ENCODE measurements around the gene PRMT7. TPM values are rescaled to one million over a fixed set of nuclear protein-coding genes. Genes with fewer than 3 reads are reported as not detected.

The PRMT7 gene
- total RNA-seq, 1 donor from 2014 or later = 80.5 TPM

- H3K4me3 Mint-ChIP-seq (ENCODE audit: low read depth) = no peak overlapping the region
- intact Hi-C loops (cut with micrococcal nuclease) = no loop called here
- H3K4me1 Mint-ChIP-seq (ENCODE audit: low read depth) = peaks cover 2% of the 10 kb centered on the region
- H3K9me3 Mint-ChIP-seq = no peaks in the 10 kb centered on the region
- no peaks in the 10 kb centered on the region for H3K27me3 Mint-ChIP-seq (ENCODE audit: low read depth)
- no peak overlapping the region for H3K27ac Mint-ChIP-seq
- DNase-seq (ENCODE audit: low spot score) = no peak
- H3K36me3 Mint-ChIP-seq (ENCODE audit: low read depth) = peaks cover 80% of the 10 kb centered on the region
Measured at GRCh38 chr16:68347605-68348004, 36.8 kb downstream of the PRMT7 start.

- Mint-ChIP-seq H3K4me3 (ENCODE audit: low read depth) (no peak overlapping the region), H3K27me3 (ENCODE audit: low read depth) (no peaks in the 10 kb centered on the region)
- intact Hi-C loops (cut with micrococcal nuclease) = no loop called here
Measured at GRCh38 chr16:68348639-68349445, 38.0 kb downstream of the PRMT7 start.

GRCh38 chr16:68349838-68350410, 39.1 kb downstream of the PRMT7 start:
- H3K27me3 Mint-ChIP-seq (ENCODE audit: low read depth) = peaks cover 2% of the 10 kb centered on the region
- intact Hi-C loops (cut with micrococcal nuclease) = no loop called here
- no peaks in the 10 kb centered on the region for H3K9me3 Mint-ChIP-seq
- DNase-seq (ENCODE audit: low spot score) = no peak
- no peak overlapping the region for H3K4me3 Mint-ChIP-seq (ENCODE audit: low read depth)
- peaks cover 2% of the 10 kb centered on the region for H3K4me1 Mint-ChIP-seq (ENCODE audit: low read depth)
- no peak overlapping the region for H3K27ac Mint-ChIP-seq
- peaks cover 88% of the 10 kb centered on the region for H3K36me3 Mint-ChIP-seq (ENCODE audit: low read depth)

More at GRCh38 chr16:68348639-68349445, 38.0 kb downstream of the PRMT7 start:
- DNase-seq (ENCODE audit: low spot score) = no peak
- peaks cover 2% of the 10 kb centered on the region for H3K4me1 Mint-ChIP-seq (ENCODE audit: low read depth)
- peaks cover 83% of the 10 kb centered on the region for H3K36me3 Mint-ChIP-seq (ENCODE audit: low read depth)
- no peak overlapping the region for H3K27ac Mint-ChIP-seq
- H3K9me3 Mint-ChIP-seq = no peaks in the 10 kb centered on the region

GRCh38 chr16:68350813-68351350, 40.1 kb downstream of the PRMT7 start:
- Mint-ChIP-seq H3K4me3 (ENCODE audit: low read depth) (no peak overlapping the region), H3K4me1 (ENCODE audit: low read depth) (peaks cover 11% of the 10 kb centered on the region), H3K36me3 (ENCODE audit: low read depth) (peaks cover 88% of the 10 kb centered on the region), H3K9me3 (no peaks in the 10 kb centered on the region), H3K27ac (no peak overlapping the region), H3K27me3 (ENCODE audit: low read depth) (peaks cover 2% of the 10 kb centered on the region)
- no peak for DNase-seq (ENCODE audit: low spot score)
- intact Hi-C loops (cut with micrococcal nuclease) = no loop called here

- Mint-ChIP-seq H3K36me3 (ENCODE audit: low read depth) (peaks cover 85% of the 10 kb centered on the region), H3K4me3 (ENCODE audit: low read depth) (no peak overlapping the region), H3K27ac (no peak overlapping the region), H3K27me3 (ENCODE audit: low read depth) (peaks cover 2% of the 10 kb centered on the region), H3K9me3 (no peaks in the 10 kb centered on the region), H3K4me1 (ENCODE audit: low read depth) (peaks cover 15% of the 10 kb centered on the region)
- DNase-seq (ENCODE audit: low spot score) = no peak
- intact Hi-C loops (cut with micrococcal nuclease) = no loop called here
Measured at GRCh38 chr16:68351463-68351862, 40.6 kb downstream of the PRMT7 start.

- H3K36me3 Mint-ChIP-seq (ENCODE audit: low read depth) = peaks cover 85% of the 10 kb centered on the region
- intact Hi-C loops (cut with micrococcal nuclease) = no loop called here
Measured at GRCh38 chr16:68351991-68352431, 41.2 kb downstream of the PRMT7 start.

GRCh38 chr16:68353366-68353765, 42.5 kb downstream of the PRMT7 start:
- no peak for DNase-seq (ENCODE audit: low spot score)
- intact Hi-C loops (cut with micrococcal nuclease) = no loop called here
- H3K27me3 Mint-ChIP-seq (ENCODE audit: low read depth) = peaks cover 2% of the 10 kb centered on the region
- H3K4me1 Mint-ChIP-seq (ENCODE audit: low read depth) = peaks cover 31% of the 10 kb centered on the region
- peaks cover 86% of the 10 kb centered on the region for H3K36me3 Mint-ChIP-seq (ENCODE audit: low read depth)
- no peaks in the 10 kb centered on the region for H3K9me3 Mint-ChIP-seq
- H3K4me3 Mint-ChIP-seq (ENCODE audit: low read depth) = no peak overlapping the region
- no peak overlapping the region for H3K27ac Mint-ChIP-seq

More at GRCh38 chr16:68351991-68352431, 41.2 kb downstream of the PRMT7 start:
- Mint-ChIP-seq H3K27me3 (ENCODE audit: low read depth) (peaks cover 2% of the 10 kb centered on the region), H3K9me3 (no peaks in the 10 kb centered on the region), H3K4me1 (ENCODE audit: low read depth) (peaks cover 21% of the 10 kb centered on the region), H3K4me3 (ENCODE audit: low read depth) (no peak overlapping the region), H3K27ac (no peak overlapping the region)
- DNase-seq (ENCODE audit: low spot score) = no peak

- peaks cover 82% of the 10 kb centered on the region for H3K36me3 Mint-ChIP-seq (ENCODE audit: low read depth)
- H3K9me3 Mint-ChIP-seq = no peaks in the 10 kb centered on the region
- H3K27me3 Mint-ChIP-seq (ENCODE audit: low read depth) = peaks cover 2% of the 10 kb centered on the region
- no peak for DNase-seq (ENCODE audit: low spot score)
- no peak overlapping the region for H3K4me3 Mint-ChIP-seq (ENCODE audit: low read depth)
- peaks cover 31% of the 10 kb centered on the region for H3K4me1 Mint-ChIP-seq (ENCODE audit: low read depth)
- intact Hi-C loops (cut with micrococcal nuclease) = no loop called here
- H3K27ac Mint-ChIP-seq = no peak overlapping the region
Measured at GRCh38 chr16:68354816-68355215, 44.0 kb downstream of the PRMT7 start.

GRCh38 chr16:68355447-68356248, 44.8 kb downstream of the PRMT7 start:
- Mint-ChIP-seq H3K36me3 (ENCODE audit: low read depth) (peaks cover 82% of the 10 kb centered on the region), H3K27ac (no peak overlapping the region), H3K4me1 (ENCODE audit: low read depth) (peaks cover 31% of the 10 kb centered on the region), H3K27me3 (ENCODE audit: low read depth) (peaks cover 2% of the 10 kb centered on the region), H3K4me3 (ENCODE audit: low read depth) (peak overlapping the region; percentile 39), H3K9me3 (no peaks in the 10 kb centered on the region)
- intact Hi-C loops (cut with micrococcal nuclease) = no loop called here
- no peak for DNase-seq (ENCODE audit: low spot score)

- Mint-ChIP-seq H3K4me3 (ENCODE audit: low read depth) (peak overlapping the region; percentile 39), H3K36me3 (ENCODE audit: low read depth) (peaks cover 80% of the 10 kb centered on the region), H3K9me3 (no peaks in the 10 kb centered on the region), H3K27me3 (ENCODE audit: low read depth) (peaks cover 2% of the 10 kb centered on the region), H3K27ac (no peak overlapping the region), H3K4me1 (ENCODE audit: low read depth) (peaks cover 31% of the 10 kb centered on the region)
- intact Hi-C loops (cut with micrococcal nuclease) = no loop called here
- peak; percentile 72 for DNase-seq (ENCODE audit: low spot score)
Measured at GRCh38 chr16:68356249-68356918, 45.6 kb downstream of the PRMT7 start.

- H3K4me3 Mint-ChIP-seq (ENCODE audit: low read depth) = no peak overlapping the region
- peaks cover 74% of the 10 kb centered on the region for H3K36me3 Mint-ChIP-seq (ENCODE audit: low read depth)
- peaks cover 2% of the 10 kb centered on the region for H3K27me3 Mint-ChIP-seq (ENCODE audit: low read depth)
- DNase-seq (ENCODE audit: low spot score) = no peak
- intact Hi-C loops (cut with micrococcal nuclease) = no loop called here
- H3K9me3 Mint-ChIP-seq = no peaks in the 10 kb centered on the region
- H3K4me1 Mint-ChIP-seq (ENCODE audit: low read depth) = peaks cover 30% of the 10 kb centered on the region
- H3K27ac Mint-ChIP-seq = no peak overlapping the region
Measured at GRCh38 chr16:68356919-68357286, 46.1 kb downstream of the PRMT7 start.

- Mint-ChIP-seq H3K4me3 (ENCODE audit: low read depth) (no peak overlapping the region), H3K27me3 (ENCODE audit: low read depth) (peaks cover 2% of the 10 kb centered on the region), H3K9me3 (no peaks in the 10 kb centered on the region), H3K36me3 (ENCODE audit: low read depth) (peaks cover 69% of the 10 kb centered on the region), H3K27ac (no peak overlapping the region), H3K4me1 (ENCODE audit: low read depth) (peaks cover 30% of the 10 kb centered on the region)
- DNase-seq (ENCODE audit: low spot score) = no peak
- intact Hi-C loops (cut with micrococcal nuclease) = no loop called here
Measured at GRCh38 chr16:68357521-68357922, 46.7 kb downstream of the PRMT7 start.
